ENCODE measurements around the gene SPRYD7.
"Not testable (repeated sequence)": the region's sequence is repeated elsewhere in the genome, so short reads cannot be mapped to it uniquely, and the experiment has no call there.

The SPRYD7 gene

GRCh38 chr13:49936075-49936967 is at the start of gene SPRYD7:
Gene SPRYD7, minus strand, starts transcription at chr13:49936340. Its CDS starts 105 bp downstream, at chr13:49936235.
- DNase-seq: peak; percentile 74 to 99 (median 96)

GRCh38 chr13:49985129-49985528 is 49.0 kb upstream of the SPRYD7 start:
- DNase-seq: peak in 1 of 14 donors; percentile 36

- DNase-seq: no peak
These were observed 44.1 kb upstream of the SPRYD7 start for GRCh38 chr13:49980266-49980665.

GRCh38 chr13:49977992-49978391 is 41.9 kb upstream of the SPRYD7 start:
- no peak for DNase-seq

GRCh38 chr13:49976314-49977258 is 40.4 kb upstream of the SPRYD7 start:
- peak in 10 of 14 donors; percentile 3 to 64 (median 24) for DNase-seq

- no peak for DNase-seq
These were observed 39.7 kb upstream of the SPRYD7 start for GRCh38 chr13:49975826-49976225.

- no peak for DNase-seq
These were observed 36.6 kb upstream of the SPRYD7 start for GRCh38 chr13:49972709-49973108.

GRCh38 chr13:49967456-49967855 is 31.3 kb upstream of the SPRYD7 start:
- DNase-seq: no peak

GRCh38 chr13:49958321-49958720 is 22.2 kb upstream of the SPRYD7 start:
- DNase-seq: peak in 2 of 14 donors; percentile 11 to 19

- no peak for DNase-seq
These were observed 20.0 kb upstream of the SPRYD7 start for GRCh38 chr13:49956131-49956530.

GRCh38 chr13:49954674-49955455 is 18.7 kb upstream of the SPRYD7 start:
- DNase-seq: no peak

GRCh38 chr13:49953560-49953959 is 17.4 kb upstream of the SPRYD7 start:
- no peak for DNase-seq

- DNase-seq: no peak
These were observed 15.8 kb upstream of the SPRYD7 start for GRCh38 chr13:49951754-49952535.

GRCh38 chr13:49948777-49949270 is 12.7 kb upstream of the SPRYD7 start:
- not testable (repeated sequence) for DNase-seq

- DNase-seq: no peak
These were observed 3.2 kb upstream of the SPRYD7 start for GRCh38 chr13:49939321-49939720.

GRCh38 chr13:49938921-49939320 is 2.8 kb upstream of the SPRYD7 start:
- DNase-seq: peak in 3 of 14 donors; percentile 2 to 14 (median 4)

GRCh38 chr13:49938314-49938713 is 2.2 kb upstream of the SPRYD7 start:
- DNase-seq: no peak

GRCh38 chr13:49936968-49937273 is 781 bp upstream of the SPRYD7 start:
- no peak for DNase-seq

- peak in 7 of 14 donors; percentile 28 to 65 (median 59) for DNase-seq
These were observed 717 bp downstream of the SPRYD7 start for GRCh38 chr13:49935171-49936074.

- DNase-seq: no peak
These were observed 2.6 kb downstream of the SPRYD7 start for GRCh38 chr13:49933511-49933910.

Measured in C1 segment of cervical spinal cord (tissue), 14 donors.